ENCODE measurements around the gene KISS1R.
"Not testable (repeated sequence)": the region's sequence is repeated elsewhere in the genome, so short reads cannot be mapped to it uniquely, and the experiment has no call there.

KISS1R gene

DNA sequence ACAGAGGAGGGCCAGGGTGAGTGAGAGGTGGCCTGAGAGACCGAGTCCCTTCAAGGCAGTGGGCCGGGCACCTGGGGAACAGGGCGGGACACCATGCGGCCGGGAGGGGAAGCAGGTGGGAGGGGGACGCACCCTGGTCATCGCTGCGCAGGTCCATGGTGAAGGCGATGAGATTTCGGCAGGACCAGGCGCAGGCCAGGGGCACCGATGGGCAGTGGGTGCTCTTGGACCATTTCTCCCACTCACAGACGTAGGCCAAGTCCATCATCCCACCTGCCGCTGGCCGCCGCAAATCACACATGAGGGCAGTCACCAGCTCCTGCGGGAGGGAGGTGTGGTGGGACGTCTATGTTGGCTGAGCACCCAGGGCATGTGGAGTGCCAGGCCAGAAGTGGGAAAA, 26.3 kb upstream of the KISS1R start:
- no peak for DNase-seq (ENCODE audit: extremely low read depth, low read depth)
- TF ChIP-seq CTCF (IDR thresholded peaks at IDR 0.05; ENCODE audit: low read depth, low read length) = no peak

DNA sequence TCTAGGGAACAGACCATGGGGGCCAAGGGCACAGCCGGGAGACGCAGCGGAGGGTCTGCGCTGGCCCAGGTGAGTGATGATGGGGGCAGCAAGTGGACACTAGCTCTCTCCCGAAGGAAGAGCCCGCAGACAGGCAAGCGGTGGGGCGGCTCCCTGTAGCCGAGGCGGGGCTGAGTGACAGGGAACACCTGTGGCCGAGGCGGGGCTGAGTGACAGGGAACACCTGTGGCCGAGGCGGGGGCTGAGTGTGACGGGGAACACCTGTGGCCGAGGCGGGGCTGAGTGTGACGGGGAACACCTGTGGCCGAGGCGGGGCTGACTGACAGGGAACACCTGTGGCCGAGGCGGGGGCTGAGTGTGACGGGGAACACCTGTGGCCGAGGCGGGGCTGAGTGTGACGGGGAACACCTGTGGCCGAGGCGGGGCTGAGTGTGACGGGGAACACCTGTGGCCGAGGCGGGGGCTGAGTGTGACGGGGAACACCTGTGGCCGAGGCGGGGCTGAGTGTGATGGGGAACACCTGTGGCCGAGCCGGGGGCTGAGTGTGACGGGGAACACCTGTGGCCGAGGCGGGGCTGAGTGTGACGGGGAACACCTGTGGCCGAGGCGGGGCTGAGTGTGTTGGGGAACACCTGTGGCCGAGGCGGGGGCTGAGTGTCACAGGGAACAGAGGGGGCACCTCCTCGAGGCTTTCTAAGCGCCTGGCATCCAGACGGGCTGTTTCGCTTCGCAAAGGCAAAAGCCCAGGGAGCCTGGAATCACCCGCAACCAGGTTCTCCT, 25.5 kb upstream of the KISS1R start:
- DNase-seq (ENCODE audit: extremely low read depth, low read depth) = not testable (repeated sequence)

- DNase-seq (ENCODE audit: extremely low read depth, low read depth) = no peak
- no peak for TF ChIP-seq CTCF (IDR thresholded peaks at IDR 0.05; ENCODE audit: low read depth, low read length)
Observed at GRCh38 chr19:892243-892893, 24.8 kb upstream of the KISS1R start.

DNA sequence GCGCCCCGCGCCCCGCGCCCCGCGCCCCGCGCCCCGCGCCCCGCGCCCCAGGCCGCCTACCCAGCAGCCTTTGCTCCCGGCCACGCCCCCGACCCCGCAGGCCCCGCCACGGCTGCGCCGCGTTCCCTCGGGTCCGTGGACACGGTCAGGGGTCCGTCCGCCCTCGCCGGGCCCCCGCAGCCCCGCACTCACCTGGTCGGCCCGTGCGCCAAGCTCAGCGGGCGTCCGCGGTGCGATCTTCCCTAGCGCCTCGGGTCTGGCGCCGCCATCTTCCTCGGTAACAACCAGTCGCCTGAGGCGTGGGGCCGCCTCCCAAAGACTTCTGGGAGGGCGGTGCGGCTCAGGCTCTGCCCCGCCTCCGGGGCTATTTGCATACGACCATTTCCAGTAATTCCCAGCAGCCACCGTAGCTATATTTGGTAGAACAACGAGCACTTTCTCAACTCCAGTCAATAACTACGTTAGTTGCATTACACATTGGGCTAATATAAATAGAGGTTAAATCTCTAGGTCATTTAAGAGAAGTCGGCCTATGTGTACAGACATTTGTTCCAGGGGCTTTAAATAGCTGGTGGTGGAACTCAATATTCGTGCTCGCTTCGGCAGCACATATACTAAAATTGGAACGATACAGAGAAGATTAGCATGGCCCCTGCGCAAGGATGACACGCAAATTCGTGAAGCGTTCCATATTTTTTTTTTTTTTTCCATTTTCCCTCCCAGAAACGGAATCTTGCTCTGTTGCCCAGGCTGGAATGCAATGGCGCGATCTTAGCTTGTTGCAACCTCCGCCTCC, 24.0 kb upstream of the KISS1R start, which contains the start of the genes MED16 and RNU6-9:
Gene MED16, minus strand, starts transcription at position 294 of the 796 bp plus-strand sequence. CDS start 2,056 bp downstream, outside the sequence.
Gene RNU6-9, plus strand, starts transcription at position 591 of the 796 bp plus-strand sequence.
- peak; percentile 88 for DNase-seq (ENCODE audit: extremely low read depth, low read depth)
- no peak for TF ChIP-seq CTCF (IDR thresholded peaks at IDR 0.05; ENCODE audit: low read depth, low read length)

GRCh38 chr19:896434-896833, 20.7 kb upstream of the KISS1R start:
- DNase-seq (ENCODE audit: extremely low read depth, low read depth) = no peak
- no peak for TF ChIP-seq CTCF (IDR thresholded peaks at IDR 0.05; ENCODE audit: low read depth, low read length)

DNA sequence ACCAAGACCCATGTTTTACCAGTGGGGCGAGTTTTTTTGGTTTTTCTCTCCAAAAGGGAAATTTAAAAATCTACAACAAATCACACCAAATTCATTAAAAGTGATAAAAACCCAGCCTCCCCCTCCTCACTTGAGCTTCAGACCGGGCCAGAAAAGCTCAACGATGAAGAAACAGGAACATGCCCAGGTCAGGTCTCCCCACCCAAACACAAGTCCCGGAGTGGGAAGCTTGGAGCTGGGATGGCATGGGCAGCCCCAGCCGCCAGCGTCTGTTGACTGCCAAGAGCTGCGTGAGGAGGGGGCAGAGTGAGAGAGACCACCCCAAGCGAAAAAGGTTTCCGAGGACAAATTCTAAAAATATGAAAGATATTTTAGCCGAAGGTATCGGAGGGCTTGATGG, 20.1 kb upstream of the KISS1R start:
- no peak for DNase-seq (ENCODE audit: extremely low read depth, low read depth)
- TF ChIP-seq CTCF (IDR thresholded peaks at IDR 0.05; ENCODE audit: low read depth, low read length) = no peak

DNA sequence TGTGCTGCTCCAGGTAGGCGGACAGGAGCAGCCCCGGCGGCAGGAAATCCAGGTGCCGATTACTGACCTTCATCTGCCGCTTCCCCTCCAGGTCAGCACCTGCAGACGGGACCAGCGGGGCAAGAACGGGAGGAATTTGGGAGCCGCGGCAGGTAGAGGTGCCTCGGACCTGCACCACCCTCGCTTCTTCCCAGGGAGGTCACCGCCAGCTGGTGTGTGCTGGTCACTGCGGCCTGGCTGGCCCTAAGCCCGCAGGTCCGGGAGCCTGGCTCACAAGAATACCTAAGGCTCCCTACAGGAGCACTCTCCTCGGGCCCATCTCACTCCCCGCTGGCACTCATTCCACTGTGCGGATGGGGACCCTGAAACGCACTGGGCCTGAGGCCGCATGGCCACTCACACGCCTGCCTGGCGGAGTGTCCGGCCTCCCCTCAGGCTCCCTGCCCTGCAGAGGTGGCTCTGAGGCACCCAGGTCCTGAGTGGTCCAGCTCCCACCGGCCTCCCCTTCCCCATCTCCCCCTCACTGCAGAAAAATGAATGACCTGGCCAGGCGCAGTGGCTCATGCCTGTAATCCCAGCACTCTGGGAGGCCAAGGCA, 19.6 kb upstream of the KISS1R start:
- no peak for TF ChIP-seq CTCF (IDR thresholded peaks at IDR 0.05; ENCODE audit: low read depth, low read length)
- no peak for DNase-seq (ENCODE audit: extremely low read depth, low read depth)
